ENCODE measurements around the gene FLNC.

DNA sequence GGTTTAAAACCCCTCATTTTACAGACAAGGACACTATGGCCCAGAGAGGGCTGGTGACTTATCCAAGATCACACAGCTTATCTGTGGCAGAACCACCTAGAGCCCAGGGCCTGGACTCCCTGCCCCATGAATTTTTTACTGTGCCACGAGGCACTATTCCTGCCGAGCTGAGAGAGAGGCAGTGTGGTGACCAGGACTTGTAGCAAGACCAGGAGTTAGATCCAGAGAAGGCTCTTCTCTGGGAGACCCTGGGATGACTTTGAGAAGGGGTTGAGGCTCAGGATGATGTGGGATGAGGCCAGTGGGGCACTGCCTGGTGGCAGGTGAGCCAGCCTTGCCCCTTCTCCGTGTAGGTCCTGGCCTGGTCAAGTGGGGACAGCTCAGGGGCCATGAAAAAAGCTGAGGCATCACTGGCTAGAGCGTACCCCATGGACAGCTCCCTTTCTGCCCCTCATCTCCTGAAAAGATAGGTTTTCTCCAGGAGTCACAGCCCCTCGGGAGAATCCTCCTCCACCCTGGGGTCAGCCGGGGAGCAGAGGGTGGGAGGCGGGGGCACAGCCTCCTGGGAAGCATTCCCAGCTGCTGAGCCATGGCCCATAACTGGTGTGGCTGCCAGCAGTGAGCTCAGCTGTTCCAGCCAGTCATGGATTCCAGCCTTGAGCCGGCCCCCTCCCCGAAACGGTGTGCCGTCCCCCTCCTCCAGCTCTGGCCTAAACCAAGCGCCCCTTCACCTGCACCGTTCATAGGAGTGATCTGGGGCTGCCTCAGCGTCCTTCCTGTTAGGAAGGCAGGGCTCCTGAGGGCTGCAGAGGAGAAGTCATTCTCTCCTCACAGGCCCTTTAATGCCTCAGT lies 5.8 kb downstream of the FLNC start:
- TF ChIP-seq, protein P1, sequence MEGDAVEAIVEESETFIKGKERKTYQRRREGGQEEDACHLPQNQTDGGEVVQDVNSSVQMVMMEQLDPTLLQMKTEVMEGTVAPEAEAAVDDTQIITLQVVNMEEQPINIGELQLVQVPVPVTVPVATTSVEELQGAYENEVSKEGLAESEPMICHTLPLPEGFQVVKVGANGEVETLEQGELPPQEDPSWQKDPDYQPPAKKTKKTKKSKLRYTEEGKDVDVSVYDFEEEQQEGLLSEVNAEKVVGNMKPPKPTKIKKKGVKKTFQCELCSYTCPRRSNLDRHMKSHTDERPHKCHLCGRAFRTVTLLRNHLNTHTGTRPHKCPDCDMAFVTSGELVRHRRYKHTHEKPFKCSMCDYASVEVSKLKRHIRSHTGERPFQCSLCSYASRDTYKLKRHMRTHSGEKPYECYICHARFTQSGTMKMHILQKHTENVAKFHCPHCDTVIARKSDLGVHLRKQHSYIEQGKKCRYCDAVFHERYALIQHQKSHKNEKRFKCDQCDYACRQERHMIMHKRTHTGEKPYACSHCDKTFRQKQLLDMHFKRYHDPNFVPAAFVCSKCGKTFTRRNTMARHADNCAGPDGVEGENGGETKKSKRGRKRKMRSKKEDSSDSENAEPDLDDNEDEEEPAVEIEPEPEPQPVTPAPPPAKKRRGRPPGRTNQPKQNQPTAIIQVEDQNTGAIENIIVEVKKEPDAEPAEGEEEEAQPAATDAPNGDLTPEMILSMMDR (IDR thresholded peaks at IDR 0.05), result no peak
- TF ChIP-seq ZFX (IDR thresholded peaks at IDR 0.05; ENCODE audit: borderline replicate concordance), result no peak

All from 22Rv1 (cell line).